Measurements from ENCODE around the gene LCE7A.

Gene LCE7A, protein sequence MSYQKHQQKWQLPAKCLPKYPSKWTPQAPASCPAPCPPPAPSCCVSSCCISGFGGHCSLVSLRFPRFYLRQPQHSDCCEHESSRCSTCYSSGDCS

GRCh38 chr1:152859696-152860095 is at the start of gene LCE7A:
Gene LCE7A (plus strand): TSS chr1:152859996. CDS start chr1:152860698, 702 bp downstream.
- DNase-seq (ENCODE audit: low spot score), result no peak

DNA sequence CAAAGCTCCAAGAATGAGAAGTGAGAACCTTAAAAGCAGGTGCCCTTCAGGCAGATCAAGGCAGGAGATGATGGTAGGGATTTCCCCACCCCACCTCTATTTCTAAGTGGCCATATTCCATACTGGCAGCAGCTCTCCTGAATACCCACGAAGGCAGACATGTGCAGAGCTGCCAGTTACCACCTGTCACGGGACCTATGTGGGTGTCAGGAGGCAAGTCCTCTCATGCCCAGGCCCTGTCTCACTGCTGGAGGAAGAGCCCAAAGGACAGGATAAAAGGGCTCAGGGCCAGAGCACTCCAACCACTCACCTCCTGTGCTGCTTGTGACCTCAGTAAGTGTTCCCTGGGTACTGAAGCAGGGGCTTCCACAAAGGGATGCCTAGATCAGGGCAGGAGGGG is 48.7 kb upstream of the LCE7A start:
- DNase-seq (ENCODE audit: low spot score), result no peak

- DNase-seq (ENCODE audit: low spot score), result no peak
Observed at GRCh38 chr1:152811671-152812070, 48.1 kb upstream of the LCE7A start, which contains the start of gene LCE1B. Gene LCE1B (plus strand): TSS chr1:152811971. CDS start chr1:152812447, 476 bp downstream.

DNA sequence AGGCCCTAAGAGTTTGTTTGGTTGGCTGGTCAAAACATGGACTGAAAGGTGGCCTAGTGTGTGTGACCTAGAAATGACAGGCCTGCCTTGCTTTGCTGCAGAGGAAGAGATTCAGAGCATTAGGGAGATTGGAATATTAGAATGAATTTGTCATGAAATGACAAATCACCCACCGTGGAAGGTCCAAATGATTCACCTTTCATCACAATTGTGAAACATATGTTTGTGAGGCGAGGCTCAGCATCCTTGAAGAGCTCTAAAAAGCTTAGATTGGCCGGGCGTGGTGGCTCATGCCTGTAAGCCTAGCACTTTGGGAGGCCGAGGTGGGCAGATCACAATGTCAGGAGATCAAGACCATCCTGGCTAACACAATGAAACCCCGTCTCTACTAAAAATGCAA is 42.5 kb upstream of the LCE7A start:
- DNase-seq (ENCODE audit: low spot score), result no peak

DNA sequence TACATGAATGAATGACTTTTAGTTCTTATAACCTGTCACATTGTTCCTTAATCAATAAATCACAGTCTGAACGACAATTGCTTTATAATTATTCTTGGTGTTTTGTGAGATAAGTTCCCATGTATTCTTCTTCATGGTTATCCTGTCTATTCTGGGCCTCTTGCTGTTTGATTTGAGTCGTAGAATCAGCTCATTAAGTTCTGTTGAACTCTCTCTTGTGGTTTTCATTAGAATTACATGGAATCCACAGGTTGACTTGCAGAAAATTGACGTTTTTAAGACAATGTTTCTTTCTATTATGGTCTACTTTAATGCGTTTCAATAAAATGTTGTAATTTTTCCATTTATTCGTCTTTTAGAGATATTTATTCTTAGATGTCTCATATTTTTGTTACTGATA is 36.5 kb upstream of the LCE7A start:
- no peak for DNase-seq (ENCODE audit: low spot score)

DNA sequence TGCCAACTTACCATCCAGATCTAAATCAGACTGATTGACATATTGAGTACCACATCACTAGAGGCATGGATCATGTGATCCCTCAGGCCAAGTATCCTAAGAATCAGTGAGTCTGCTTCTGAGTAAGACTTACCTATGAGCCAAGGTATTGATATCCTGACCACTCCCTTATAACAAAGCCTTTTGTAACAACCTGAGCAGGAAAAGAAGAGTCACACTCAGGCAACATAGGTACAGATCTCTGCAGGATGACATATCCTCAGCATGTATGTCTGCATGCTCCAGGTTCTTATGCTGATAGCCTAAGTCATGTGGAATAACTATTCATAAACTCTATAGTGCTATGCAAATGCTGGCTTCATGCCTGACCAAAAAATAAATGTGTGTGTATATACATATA is 34.8 kb upstream of the LCE7A start:
- no peak for DNase-seq (ENCODE audit: low spot score)

- DNase-seq (ENCODE audit: low spot score), result no peak
Observed at GRCh38 chr1:152827173-152827572, 32.6 kb upstream of the LCE7A start, which contains the start of gene LCE1A. Gene LCE1A (plus strand): TSS chr1:152827473. CDS start chr1:152827473, 0 bp downstream.

DNA sequence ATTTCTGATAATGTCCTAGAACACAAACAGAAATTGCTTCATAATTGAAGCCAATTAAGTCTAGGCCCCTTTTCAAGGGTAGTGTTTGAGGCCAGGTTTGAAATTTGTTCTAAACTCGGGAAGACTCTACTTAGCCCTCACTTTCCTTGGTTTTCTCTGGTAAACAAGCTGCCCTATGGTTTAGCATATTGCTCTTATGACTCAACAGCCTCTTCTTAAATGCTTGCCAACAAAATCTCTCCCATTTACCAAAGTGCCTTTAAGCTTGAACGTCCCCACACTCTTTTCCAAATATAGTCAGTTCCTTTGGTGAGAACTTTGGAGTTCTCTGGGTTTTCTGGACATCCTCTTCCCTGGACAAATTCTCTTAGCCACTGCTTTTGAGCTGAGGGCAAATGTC is 22.9 kb upstream of the LCE7A start:
- DNase-seq (ENCODE audit: low spot score), result no peak

- DNase-seq (ENCODE audit: low spot score), result no peak
Observed at GRCh38 chr1:152842556-152842955, 17.2 kb upstream of the LCE7A start, which contains the start of gene LCE6A. Gene LCE6A (plus strand): TSS chr1:152842856. CDS start chr1:152843521, 665 bp downstream.

DNA sequence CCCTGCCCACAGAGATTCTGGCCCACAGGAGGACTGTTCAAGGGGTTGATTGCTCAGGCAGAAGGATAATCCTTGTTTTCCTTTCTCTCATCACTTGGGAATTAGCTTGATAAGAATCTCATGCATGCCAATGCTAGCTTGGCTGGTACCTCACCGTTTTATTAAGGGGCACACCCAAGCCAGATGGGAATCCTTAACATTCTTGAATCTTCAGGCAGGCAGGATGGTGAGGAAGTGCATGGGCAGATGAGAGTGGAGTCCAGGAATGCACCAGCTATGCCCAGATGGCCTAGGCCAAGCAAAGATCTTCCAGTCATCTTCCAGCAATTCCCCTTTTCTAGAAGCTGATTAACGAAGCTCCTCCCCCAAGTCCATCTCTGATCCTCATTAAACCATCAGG is 4.1 kb upstream of the LCE7A start:
- DNase-seq (ENCODE audit: low spot score), result no peak

DNA sequence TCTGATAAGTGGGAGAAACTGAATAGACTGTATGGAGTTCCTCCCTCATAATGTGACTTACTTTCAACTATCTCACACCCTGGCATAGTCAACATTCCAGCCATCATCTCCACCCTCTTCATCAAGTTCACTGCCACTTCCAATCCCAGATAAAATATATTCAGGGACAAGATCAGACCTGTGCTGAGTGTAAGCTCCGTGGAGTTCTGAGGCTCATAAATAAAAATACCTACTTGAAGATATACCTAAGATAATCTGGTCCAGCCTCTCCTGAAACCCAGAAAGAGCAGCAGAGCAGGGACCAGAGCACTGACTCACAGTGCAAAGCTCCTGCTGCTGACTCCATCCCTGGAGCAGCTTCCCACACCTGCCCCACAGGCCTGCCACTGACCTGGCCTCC is 1.7 kb upstream of the LCE7A start:
- no peak for DNase-seq (ENCODE audit: low spot score)

DNA sequence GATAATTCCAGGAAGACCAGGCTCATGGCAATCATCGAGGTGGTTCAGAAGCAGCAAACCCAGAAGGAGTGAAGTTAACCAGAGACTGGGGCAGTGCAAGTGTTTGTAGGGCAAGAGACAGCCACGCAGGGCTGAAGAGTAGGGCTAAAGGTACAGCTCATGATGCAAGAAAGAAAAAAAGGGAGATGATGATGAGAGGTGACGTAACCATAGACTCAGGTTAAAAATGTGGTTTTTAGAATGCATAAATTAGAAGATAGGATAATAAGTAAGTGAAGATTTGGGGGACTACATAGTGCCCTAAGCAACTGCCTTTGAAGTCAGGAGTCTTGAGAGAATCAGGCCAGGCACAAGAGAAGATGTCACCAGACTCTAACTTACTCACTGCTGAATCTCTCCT is 333 bp downstream of the LCE7A start:
- no peak for DNase-seq (ENCODE audit: low spot score)

DNA sequence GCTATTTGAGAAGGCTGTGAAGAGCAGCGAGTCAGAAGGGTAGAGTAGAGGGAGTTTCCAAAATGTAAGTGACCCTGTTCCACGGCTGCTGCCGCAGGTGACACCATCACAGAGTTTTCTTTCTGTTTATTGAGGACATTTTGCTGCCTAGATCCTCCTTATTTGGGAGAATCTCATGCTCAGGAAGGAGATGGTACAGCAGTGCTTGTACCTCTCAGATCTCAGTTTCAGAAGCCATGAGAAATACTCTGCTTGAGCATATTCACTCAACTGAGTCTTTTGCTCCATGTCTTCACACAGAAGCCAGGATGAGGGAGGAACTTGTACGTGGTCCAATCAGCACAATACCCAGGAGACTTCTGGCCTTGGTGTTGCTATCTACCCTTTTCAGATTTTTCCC is 1.6 kb downstream of the LCE7A start:
- no peak for DNase-seq (ENCODE audit: low spot score)

DNA sequence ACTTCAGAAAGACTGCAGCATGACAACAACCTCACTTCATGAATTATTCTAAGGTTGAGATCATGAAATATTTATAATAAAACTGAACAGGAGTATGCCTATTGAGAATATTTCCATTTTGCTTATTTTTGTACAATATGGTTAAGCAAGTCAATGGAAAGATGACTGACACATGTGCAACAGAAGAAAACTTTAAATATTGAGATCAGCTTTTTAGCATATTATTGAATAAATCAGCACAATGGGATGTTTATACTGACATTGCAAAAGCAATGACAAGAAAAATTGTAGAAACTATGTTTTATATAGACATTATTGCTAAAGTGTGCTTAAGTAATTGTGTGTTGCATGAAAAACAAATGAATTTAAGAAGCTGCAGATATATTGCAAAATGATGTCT is 4.6 kb downstream of the LCE7A start:
- no peak for DNase-seq (ENCODE audit: low spot score)

GRCh38 chr1:152866321-152866720 is 6.5 kb downstream of the LCE7A start:
- no peak for DNase-seq (ENCODE audit: low spot score)

DNA sequence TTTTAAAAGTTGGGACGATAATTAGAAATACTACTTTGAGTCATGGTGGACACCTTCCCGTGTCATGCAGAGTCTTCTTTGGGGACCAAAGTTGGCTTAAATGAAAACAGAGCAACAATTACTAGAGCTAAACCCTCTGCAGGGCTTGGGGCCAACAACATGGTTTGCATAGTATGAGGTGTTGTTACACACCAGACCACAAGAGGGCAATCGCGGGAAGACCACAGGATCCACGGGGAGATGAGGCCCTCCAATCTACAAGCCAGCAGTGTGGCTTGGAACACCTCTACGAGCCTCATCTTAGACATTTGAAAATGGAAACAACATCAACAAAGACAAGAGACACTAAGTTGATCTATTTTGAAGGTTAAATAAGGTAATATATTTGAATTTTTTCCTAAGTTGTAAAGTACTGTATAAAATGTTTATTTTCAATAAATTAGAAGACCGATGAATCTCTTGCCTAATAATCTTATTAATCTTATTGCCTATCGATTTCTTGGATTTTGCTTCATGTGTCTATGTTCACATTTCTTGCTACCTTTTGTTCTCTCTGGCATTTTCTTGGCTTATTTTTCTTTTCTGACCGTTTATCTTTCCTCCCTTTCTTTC is 10.1 kb downstream of the LCE7A start:
- DNase-seq (ENCODE audit: low spot score), result peak; percentile 84

DNA sequence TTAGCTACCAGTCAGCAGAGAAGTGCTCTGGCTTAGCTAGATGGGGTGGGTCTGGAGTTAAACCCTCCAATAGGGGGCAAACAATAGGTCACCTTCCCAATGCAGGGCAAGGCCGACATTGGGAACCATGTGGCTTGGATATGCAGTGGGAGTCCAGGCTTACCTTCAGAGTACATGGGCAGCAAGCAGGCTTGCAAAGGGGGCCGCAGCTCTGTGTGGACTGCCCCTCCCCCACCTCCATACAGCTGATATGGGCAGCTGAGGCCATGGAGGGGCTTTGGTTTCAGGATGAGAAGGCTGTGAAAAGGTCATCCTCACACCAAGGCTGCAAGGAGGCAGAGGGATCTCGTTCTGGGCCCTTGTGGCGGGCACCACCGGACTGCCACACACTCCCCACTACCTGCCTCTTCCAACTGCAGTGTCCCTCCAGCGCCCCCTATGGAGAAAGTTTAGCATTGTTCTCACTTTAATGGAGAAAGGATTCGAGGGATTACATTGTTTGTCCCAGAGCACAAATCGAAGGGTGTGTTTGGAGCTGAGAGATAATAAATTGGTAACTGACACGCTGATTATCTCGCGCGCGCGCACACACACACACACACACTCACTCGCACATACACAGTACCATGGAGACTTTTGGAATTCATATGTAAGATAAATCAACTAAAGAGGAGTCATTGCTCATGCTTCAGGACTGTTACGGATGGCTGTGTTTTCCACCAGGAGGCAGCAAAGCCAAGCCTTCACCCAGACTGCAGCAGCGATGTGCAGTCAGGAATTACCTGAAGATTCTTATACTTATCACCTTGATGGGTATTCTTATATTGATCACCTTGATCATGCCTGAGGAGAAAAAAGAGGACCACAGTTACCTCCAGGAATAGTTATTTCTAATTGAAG is 11.3 kb downstream of the LCE7A start:
- no peak for DNase-seq (ENCODE audit: low spot score)

- no peak for DNase-seq (ENCODE audit: low spot score)
Observed at GRCh38 chr1:152871731-152872126, 11.9 kb downstream of the LCE7A start.

- DNase-seq (ENCODE audit: low spot score), result no peak
Observed at GRCh38 chr1:152873495-152873894, 13.7 kb downstream of the LCE7A start.

- no peak for DNase-seq (ENCODE audit: low spot score)
Observed at GRCh38 chr1:152876827-152877226, 17.0 kb downstream of the LCE7A start.

GRCh38 chr1:152878042-152878441 is 18.2 kb downstream of the LCE7A start, which contains the start of gene SMCP:
Gene SMCP (plus strand): TSS chr1:152878322. CDS start chr1:152884423, 6,101 bp downstream.
- no peak for DNase-seq (ENCODE audit: low spot score)

DNA sequence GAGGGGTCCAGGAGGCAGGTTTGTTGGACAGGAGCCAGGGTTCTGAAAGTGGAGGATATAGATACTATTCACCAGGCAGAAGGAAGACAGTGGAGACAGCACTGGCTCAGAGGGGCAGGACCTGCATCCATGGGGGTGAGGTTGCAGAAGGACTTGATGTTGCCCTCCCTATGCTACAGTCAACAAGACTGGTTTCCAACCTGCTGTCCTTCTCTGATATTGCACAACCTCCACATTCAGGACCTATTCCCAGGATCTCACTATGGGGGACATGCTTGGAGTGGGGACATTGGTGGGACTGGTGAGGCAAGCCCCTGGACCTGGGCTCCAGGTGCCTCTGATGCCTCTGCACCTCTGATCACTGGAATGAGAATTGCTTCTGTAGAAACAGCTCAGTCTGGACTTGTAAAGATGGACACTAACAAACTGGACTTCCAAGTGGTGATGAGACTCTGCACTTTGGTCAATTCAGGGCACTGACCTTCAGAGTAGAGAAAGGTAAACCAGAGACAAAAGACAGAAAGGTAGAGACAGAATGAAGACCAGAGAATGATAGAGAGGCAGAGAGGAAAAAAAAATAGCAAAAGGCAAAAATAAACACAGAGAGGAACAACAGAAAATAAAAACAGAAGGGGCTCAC is 19.9 kb downstream of the LCE7A start:
- no peak for DNase-seq (ENCODE audit: low spot score)
